DOHH2 (cell line): Measurements from ENCODE around the gene PLXNC1.

Experiments used
- H3F3A ChIP-seq: fragments of 200-600 bp; sonication (generic), shearing (Covaris generic); 2 replicates; pipeline ENCODE4 v1.6.0; 2016; ENCODE audit warnings: antibody characterized with exemption, mild to moderate bottlenecking; ENCODE audit not compliant: control insufficient read depth, insufficient read depth
- H3K27ac ChIP-seq: fragments of 200-600 bp; sonication (generic); 2 replicates; pipeline ENCODE4 v1.5.1; 2014; ENCODE audit warnings: low read depth, mild to moderate bottlenecking, low read length, moderate library complexity
- H3K27me3 ChIP-seq: fragments of 200-600 bp; sonication (generic); 2 replicates; pipeline ENCODE4 v1.6.1; 2014; ENCODE audit warnings: mild to moderate bottlenecking, low read length, mixed read lengths; ENCODE audit not compliant: control insufficient read depth
- H3K36me3 ChIP-seq: fragments of 200-600 bp; sonication (generic); 2 replicates; pipeline ENCODE4 v1.6.1; 2014; ENCODE audit warnings: mild to moderate bottlenecking, low read length, moderate library complexity, mixed read lengths; ENCODE audit not compliant: control insufficient read depth
- H3K4me1 ChIP-seq: fragments of 200-600 bp; sonication (generic); 2 replicates; pipeline ENCODE4 v1.6.1; 2014; ENCODE audit warnings: mild to moderate bottlenecking, low read length, mixed read lengths; ENCODE audit not compliant: control insufficient read depth
- H3K4me2 ChIP-seq: fragments of 200-600 bp; sonication (generic); 2 replicates; pipeline ENCODE4 v1.6.0; 2014; ENCODE audit warnings: mild to moderate bottlenecking, low read length, moderate library complexity
- H3K4me3 ChIP-seq: fragments of 200-600 bp; sonication (generic); 2 replicates; pipeline ENCODE4 v1.5.1; 2014; ENCODE audit warnings: mild to moderate bottlenecking, low read length, mixed read lengths
- H3K79me2 ChIP-seq: fragments of 200-600 bp; sonication (generic); 2 replicates; pipeline ENCODE4 v1.6.1; 2014; ENCODE audit warnings: mild to moderate bottlenecking, low read length, mixed read lengths; ENCODE audit not compliant: control insufficient read depth
- H3K9me2 ChIP-seq: fragments of 200-600 bp; sonication (generic); replicated peaks from 2 replicates; pipeline ENCODE4 v1.6.1; 2014; ENCODE audit warnings: mild to moderate bottlenecking, low read length, mixed read lengths; ENCODE audit not compliant: control insufficient read depth
- H3K9me3 ChIP-seq: fragments of 200-600 bp; sonication (generic); 2 replicates; pipeline ENCODE4 v1.6.1; 2014; ENCODE audit warnings: antibody characterized with exemption, low read length, mixed read lengths; ENCODE audit not compliant: control insufficient read depth, insufficient read depth
- H4K20me1 ChIP-seq: fragments of 200-600 bp; sonication (generic); 2 replicates; pipeline ENCODE4 v1.6.0; 2014; ENCODE audit warnings: low read depth, mild to moderate bottlenecking, antibody characterized with exemption, low read length, moderate library complexity; ENCODE audit not compliant: control insufficient read depth, insufficient read depth
- CTCF ChIP-seq: fragments of 200-600 bp; sonication (generic); IDR thresholded peaks from one replicate; pipeline ENCODE4 v1.5.1; 2014; ENCODE audit warnings: antibody characterized with exemption, mild to moderate bottlenecking, low read depth, low read length; ENCODE audit not compliant: poor library complexity, severe bottlenecking
- EZH2phosphoT487 ChIP-seq: fragments of 200-600 bp; sonication (generic); IDR thresholded peaks from 2 replicates; pipeline ENCODE4 v1.6.1; 2017; ENCODE audit warnings: borderline replicate concordance, mild to moderate bottlenecking, antibody characterized with exemption, low read length, moderate library complexity, mixed read lengths

The PLXNC1 gene

GRCh38 chr12:94165670-94166364, 17.4 kb downstream of the PLXNC1 start:
- no peaks in the 10 kb centered on the region for H3K79me2 ChIP-seq
- TF ChIP-seq CTCF (no peak), EZH2phosphoT487 (no peak)
- 0 out of 2 replicates have a peak, but pooled peaks cover 2% of the 10 kb centered on the region for H3K4me1 ChIP-seq
- no peaks in the 10 kb centered on the region for H3K9me3 ChIP-seq
- no peaks in the 10 kb centered on the region for H4K20me1 ChIP-seq
- no peaks in the 10 kb centered on the region; the same call in 1 of the 2 replicates for H3K27me3 ChIP-seq
- no peaks in the 10 kb centered on the region for H3F3A ChIP-seq
- H3K27ac ChIP-seq, result no peak overlapping the region
- H3K36me3 ChIP-seq, result no peaks in the 10 kb centered on the region
- H3K4me3 ChIP-seq, result no peak overlapping the region
- H3K9me2 ChIP-seq, result no peaks in the 10 kb centered on the region
- H3K4me2 ChIP-seq, result no peak overlapping the region

GRCh38 chr12:94167071-94167755, 18.8 kb downstream of the PLXNC1 start:
- Histone ChIP-seq H3K4me1 (peaks cover 5% of the 10 kb centered on the region; the same call in 1 of the 2 replicates), H3K9me3 (no peaks in the 10 kb centered on the region), H3K27me3 (no peaks in the 10 kb centered on the region; the same call in 1 of the 2 replicates), H3K4me2 (no peak overlapping the region), H4K20me1 (no peaks in the 10 kb centered on the region), H3K4me3 (no peak overlapping the region), H3K79me2 (no peaks in the 10 kb centered on the region), H3F3A (0 out of 2 replicates have a peak, but pooled peaks cover 1% of the 10 kb centered on the region), H3K9me2 (no peaks in the 10 kb centered on the region), H3K36me3 (no peaks in the 10 kb centered on the region), H3K27ac (no peak overlapping the region)
- TF ChIP-seq CTCF (no peak), EZH2phosphoT487 (no peak)

GRCh38 chr12:94167756-94168416, 19.5 kb downstream of the PLXNC1 start:
- Histone ChIP-seq H3K36me3 (no peaks in the 10 kb centered on the region), H3K27me3 (no peaks in the 10 kb centered on the region; the same call in 1 of the 2 replicates), H4K20me1 (no peaks in the 10 kb centered on the region), H3K4me2 (no peak overlapping the region), H3K27ac (no peak overlapping the region), H3K4me3 (no peak overlapping the region), H3K4me1 (peaks cover 11% of the 10 kb centered on the region), H3K79me2 (no peaks in the 10 kb centered on the region), H3K9me3 (no peaks in the 10 kb centered on the region), H3F3A (peaks cover 6% of the 10 kb centered on the region; the same call in 1 of the 2 replicates), H3K9me2 (no peaks in the 10 kb centered on the region)
- no peak for TF ChIP-seq EZH2phosphoT487
- no peak for TF ChIP-seq CTCF
